Caki2 (cell line): ENCODE results near the gene FH. TPM values are rescaled to one million over a fixed set of nuclear protein-coding genes. Genes with fewer than 3 reads are reported as not detected.

Experiments used
- DNase-seq: peaks from one replicate; pipeline ENCODE4 v3.0.0-alpha.2; 2015; ENCODE audit warnings: low read depth
- in situ Hi-C: cut with HindIII; loops from 2 replicates; pipeline ENCODE4 v1.10.0; 2016; ENCODE audit warnings: low sequenced_read_pairs, low pct_unique_long_range_greater_than_20kb, mixed read lengths
- total RNA-seq: library from RNA; depleted of rRNA; stranded (reverse); fragments of >200 nt; shearing (Covaris generic); gene quantifications from 2 replicates; pipeline ENCODE4 v1.2.3, GENCODE V29; 2014; ENCODE audit warnings: low replicate concordance

FH gene
- total RNA-seq, 1 experiment from 2014 or later = 121 TPM

- DNase-seq = peak; percentile 76
- in situ Hi-C loops = no loop called here
These were observed 11.9 kb upstream of the FH start for GRCh38 chr1:241531195-241532161.

GRCh38 chr1:241527146-241527545, 7.6 kb upstream of the FH start:
- in situ Hi-C loops = no loop called here
- no peak for DNase-seq

GRCh38 chr1:241525026-241525425, 5.5 kb upstream of the FH start:
- DNase-seq = no peak
- in situ Hi-C loops = no loop called here

- in situ Hi-C loops = no loop called here
- no peak for DNase-seq
These were observed 2.2 kb upstream of the FH start for GRCh38 chr1:241521718-241522117.

- no peak for DNase-seq
- in situ Hi-C loops = no loop called here
These were observed 518 bp upstream of the FH start for GRCh38 chr1:241520080-241520465.

- no peak for DNase-seq
- in situ Hi-C loops = no loop called here
These were observed 863 bp downstream of the FH start for GRCh38 chr1:241518476-241519307.

- no peak for DNase-seq
- in situ Hi-C loops = no loop called here
These were observed 6.2 kb downstream of the FH start for GRCh38 chr1:241513378-241513777.

GRCh38 chr1:241507189-241507863, 12.2 kb downstream of the FH start:
- in situ Hi-C loops = no loop called here
- DNase-seq = no peak

GRCh38 chr1:241503444-241503843, 16.1 kb downstream of the FH start:
- in situ Hi-C loops = no loop called here
- no peak for DNase-seq

GRCh38 chr1:241499910-241500309, 19.6 kb downstream of the FH start:
- peak; percentile 30 for DNase-seq
- in situ Hi-C loops = no loop called here

GRCh38 chr1:241495741-241496140, 23.8 kb downstream of the FH start:
- no peak for DNase-seq
- in situ Hi-C loops = no loop called here

GRCh38 chr1:241488739-241489138, 30.8 kb downstream of the FH start:
- no peak for DNase-seq
- in situ Hi-C loops = no loop called here

- DNase-seq = peak; percentile 38
- in situ Hi-C loops = no loop called here
These were observed 34.0 kb downstream of the FH start for GRCh38 chr1:241485554-241485992.

GRCh38 chr1:241485145-241485544, 34.4 kb downstream of the FH start:
- in situ Hi-C loops = no loop called here
- DNase-seq = no peak

GRCh38 chr1:241482761-241483250, 36.7 kb downstream of the FH start:
- peak; percentile 77 for DNase-seq
- in situ Hi-C loops = no loop called here

- DNase-seq = no peak
- in situ Hi-C loops = no loop called here
These were observed 40.3 kb downstream of the FH start for GRCh38 chr1:241479294-241479693.

GRCh38 chr1:241475671-241476070, 43.9 kb downstream of the FH start:
- DNase-seq = peak; percentile 7
- in situ Hi-C loops = no loop called here

GRCh38 chr1:241473026-241473425, 46.5 kb downstream of the FH start:
- in situ Hi-C loops = no loop called here
- no peak for DNase-seq
